ENCODE data around the gene LTBP1.

DNA sequence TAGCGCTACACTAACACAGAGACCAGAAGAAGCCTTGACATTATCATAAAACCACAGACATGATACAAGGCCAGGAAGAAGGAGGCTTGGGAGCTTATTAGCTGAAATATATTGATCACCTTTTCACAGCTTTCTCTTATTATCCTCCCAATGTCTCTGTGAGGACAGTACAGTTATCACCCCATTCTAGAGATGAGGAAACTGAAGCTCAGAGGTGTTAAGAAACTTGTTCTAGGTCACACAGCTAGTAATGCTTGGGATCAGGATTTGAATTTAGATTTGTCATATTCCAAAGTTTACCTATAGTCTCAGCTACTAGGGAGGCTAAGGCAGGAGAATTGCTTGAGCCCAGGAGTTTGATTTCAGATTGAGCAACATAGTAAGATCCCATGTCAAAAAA is 44.6 kb upstream of the LTBP1 start:
- TF ChIP-seq, protein P1, sequence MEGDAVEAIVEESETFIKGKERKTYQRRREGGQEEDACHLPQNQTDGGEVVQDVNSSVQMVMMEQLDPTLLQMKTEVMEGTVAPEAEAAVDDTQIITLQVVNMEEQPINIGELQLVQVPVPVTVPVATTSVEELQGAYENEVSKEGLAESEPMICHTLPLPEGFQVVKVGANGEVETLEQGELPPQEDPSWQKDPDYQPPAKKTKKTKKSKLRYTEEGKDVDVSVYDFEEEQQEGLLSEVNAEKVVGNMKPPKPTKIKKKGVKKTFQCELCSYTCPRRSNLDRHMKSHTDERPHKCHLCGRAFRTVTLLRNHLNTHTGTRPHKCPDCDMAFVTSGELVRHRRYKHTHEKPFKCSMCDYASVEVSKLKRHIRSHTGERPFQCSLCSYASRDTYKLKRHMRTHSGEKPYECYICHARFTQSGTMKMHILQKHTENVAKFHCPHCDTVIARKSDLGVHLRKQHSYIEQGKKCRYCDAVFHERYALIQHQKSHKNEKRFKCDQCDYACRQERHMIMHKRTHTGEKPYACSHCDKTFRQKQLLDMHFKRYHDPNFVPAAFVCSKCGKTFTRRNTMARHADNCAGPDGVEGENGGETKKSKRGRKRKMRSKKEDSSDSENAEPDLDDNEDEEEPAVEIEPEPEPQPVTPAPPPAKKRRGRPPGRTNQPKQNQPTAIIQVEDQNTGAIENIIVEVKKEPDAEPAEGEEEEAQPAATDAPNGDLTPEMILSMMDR (IDR thresholded peaks at IDR 0.05): no peak
- TF ChIP-seq POLR2A (IDR thresholded peaks at IDR 0.05): no peak
